Measurements from ENCODE around the gene GPR108.
"Not testable (repeated sequence)": the region's sequence is repeated elsewhere in the genome, so short reads cannot be mapped to it uniquely, and the experiment has no call there.

Gene GPR108

DNA sequence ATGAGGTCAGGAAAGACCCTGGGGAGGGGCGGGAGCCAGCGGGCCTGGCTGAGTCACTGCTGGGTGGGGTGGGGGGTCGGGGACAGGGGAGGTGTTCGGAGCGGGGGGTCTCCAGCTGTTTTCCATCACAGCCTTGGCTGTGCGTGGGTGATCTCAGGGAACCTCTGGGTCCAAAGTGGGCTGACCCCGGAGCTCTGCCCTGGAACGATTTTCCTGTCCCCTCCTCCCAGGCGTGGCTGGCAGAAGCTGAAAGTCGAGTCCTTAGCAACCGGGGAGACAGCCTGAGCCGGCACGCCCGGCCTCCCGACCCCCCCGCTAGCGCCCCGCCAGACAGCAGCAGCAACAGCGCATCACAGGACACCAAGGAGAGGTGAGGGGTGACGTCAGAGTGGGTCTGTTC, 12.7 kb upstream of the GPR108 start:
- peaks cover 59% of the 10 kb centered on the region for H3K36me3 Mint-ChIP-seq (ENCODE audit: low read depth)
- no peaks in the 10 kb centered on the region for H3K9me3 Mint-ChIP-seq
- peak overlapping the region; percentile 61 for H3K27ac Mint-ChIP-seq
- H3K4me1 Mint-ChIP-seq (ENCODE audit: low read depth) = peaks cover 8% of the 10 kb centered on the region
- H3K27me3 Mint-ChIP-seq = no peaks in the 10 kb centered on the region
- no peak overlapping the region for H3K4me3 Mint-ChIP-seq

DNA sequence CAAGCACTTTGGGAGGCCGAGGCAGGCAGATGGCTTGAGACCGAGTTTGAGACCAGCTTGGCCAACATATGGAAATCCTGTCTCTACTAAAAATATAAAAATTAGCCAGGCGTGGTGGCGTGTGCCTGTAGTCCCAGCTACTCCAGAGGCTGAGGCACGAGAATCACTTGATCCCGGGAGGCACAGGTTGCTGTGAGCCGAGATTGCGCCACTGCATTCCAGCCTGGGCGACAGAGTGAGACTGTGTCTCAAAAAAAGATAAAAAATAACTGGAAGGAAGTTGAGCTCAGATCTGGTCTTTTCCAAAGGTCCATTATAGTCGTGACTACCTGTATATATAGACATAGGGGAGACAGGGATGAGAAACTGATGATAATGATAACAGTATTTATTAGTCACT, 11.2 kb upstream of the GPR108 start:
- not testable (repeated sequence) for H3K4me3 Mint-ChIP-seq, H3K9me3 Mint-ChIP-seq, H3K27ac Mint-ChIP-seq, H3K27me3 Mint-ChIP-seq
- Mint-ChIP-seq H3K4me1 (ENCODE audit: low read depth) (peaks cover 16% of the 10 kb centered on the region), H3K36me3 (ENCODE audit: low read depth) (peaks cover 61% of the 10 kb centered on the region)

DNA sequence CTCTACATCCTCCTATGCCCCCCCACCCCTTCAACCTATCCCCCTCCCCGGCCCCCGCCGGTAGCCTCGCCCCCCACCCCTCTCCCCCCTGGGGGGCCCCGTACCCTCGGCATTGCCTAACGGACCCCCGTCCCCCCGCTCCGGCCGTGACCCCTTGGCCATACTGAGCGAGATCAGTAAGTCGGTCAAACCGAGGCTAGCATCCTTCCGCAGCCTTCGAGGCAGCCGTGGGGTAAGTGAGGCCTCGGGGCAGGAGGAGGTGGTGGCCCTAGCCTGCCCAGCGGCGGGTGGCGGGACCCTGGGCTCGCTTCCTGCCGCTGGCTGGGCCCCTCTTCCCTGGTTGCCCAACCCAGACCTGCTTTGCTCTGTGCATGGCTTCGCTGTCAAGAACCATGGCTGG, 8.6 kb upstream of the GPR108 start:
- no peaks in the 10 kb centered on the region for H3K27me3 Mint-ChIP-seq
- peaks cover 16% of the 10 kb centered on the region for H3K4me1 Mint-ChIP-seq (ENCODE audit: low read depth)
- no peak overlapping the region for H3K4me3 Mint-ChIP-seq
- H3K9me3 Mint-ChIP-seq = no peaks in the 10 kb centered on the region
- peak overlapping the region; percentile 31 for H3K27ac Mint-ChIP-seq
- peaks cover 62% of the 10 kb centered on the region for H3K36me3 Mint-ChIP-seq (ENCODE audit: low read depth)

DNA sequence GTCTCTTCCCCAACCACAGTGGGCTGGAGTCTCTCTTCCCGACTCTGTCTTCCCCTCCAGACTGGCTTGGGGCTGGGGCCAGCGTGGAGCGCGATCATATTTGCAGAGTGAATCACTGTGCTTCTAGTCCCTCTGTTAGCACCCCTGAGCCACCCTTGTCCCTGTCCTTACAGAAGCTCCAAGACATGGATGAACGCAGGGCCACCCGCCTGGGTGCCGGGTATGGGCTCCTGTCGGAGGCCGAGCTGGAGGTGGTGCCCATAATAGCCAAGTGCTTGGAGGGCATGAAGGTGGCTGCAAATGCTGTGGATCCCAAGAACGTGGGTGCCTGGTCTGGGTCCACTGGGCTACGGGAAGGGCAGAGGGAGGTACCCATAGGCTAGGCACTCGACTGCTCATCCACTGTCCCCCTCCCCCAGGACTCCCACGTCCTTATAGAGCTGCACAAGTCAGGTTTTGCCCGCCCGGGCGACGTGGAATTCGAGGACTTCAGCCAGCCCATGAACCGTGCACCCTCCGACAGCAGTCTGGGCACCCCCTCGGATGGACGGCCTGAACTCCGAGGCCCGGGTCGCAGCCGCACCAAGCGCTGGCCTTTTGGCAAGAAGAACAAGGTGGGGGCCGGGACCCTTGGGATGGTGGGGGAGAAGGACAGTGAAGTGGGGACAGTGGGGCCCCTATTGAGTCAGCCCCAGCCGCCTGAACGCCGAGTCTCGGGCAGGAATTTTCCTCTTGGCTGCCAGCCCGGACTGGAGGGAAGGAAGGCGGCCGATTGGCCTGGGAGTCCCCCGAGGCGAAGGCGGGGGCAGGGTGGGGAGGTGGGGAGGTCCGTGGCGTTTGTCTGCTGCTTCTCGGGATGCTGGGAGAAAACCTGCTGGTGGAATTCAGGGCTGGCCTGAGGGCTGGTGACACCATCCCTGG, 7.3 kb upstream of the GPR108 start:
- H3K4me1 Mint-ChIP-seq (ENCODE audit: low read depth) = peaks cover 19% of the 10 kb centered on the region
- peaks cover 59% of the 10 kb centered on the region for H3K36me3 Mint-ChIP-seq (ENCODE audit: low read depth)
- H3K4me3 Mint-ChIP-seq = no peak overlapping the region
- no peaks in the 10 kb centered on the region for H3K9me3 Mint-ChIP-seq
- no peaks in the 10 kb centered on the region for H3K27me3 Mint-ChIP-seq
- H3K27ac Mint-ChIP-seq = peak overlapping the region; percentile 8

- H3K36me3 Mint-ChIP-seq (ENCODE audit: low read depth) = peaks cover 53% of the 10 kb centered on the region
Measured at GRCh38 chr19:6743714-6744380, 6.5 kb upstream of the GPR108 start.

DNA sequence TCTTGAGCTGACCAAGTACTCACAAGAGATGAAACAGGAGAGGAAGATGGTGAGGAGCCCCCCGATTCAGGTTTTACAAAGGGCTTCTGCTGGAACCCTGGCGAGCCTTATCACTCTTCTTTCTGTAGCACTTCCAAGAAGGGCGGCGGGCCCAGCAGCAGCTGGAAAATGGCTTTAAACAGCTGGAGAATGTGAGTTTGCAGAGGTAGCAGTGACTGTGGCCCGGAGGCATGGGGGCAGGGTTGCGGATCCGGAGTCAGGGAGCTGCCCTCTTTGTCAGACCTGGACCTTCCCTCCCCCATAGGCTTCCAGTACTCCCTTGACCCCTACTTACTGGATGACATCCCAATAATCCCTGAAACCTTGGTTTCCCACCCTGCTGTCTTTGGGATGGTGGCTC, 5.7 kb upstream of the GPR108 start:
- Mint-ChIP-seq H3K4me1 (ENCODE audit: low read depth) (peaks cover 32% of the 10 kb centered on the region), H3K4me3 (no peak overlapping the region), H3K9me3 (no peaks in the 10 kb centered on the region), H3K27ac (no peak overlapping the region), H3K36me3 (ENCODE audit: low read depth) (peaks cover 45% of the 10 kb centered on the region), H3K27me3 (no peaks in the 10 kb centered on the region)

More at GRCh38 chr19:6743714-6744380, 6.5 kb upstream of the GPR108 start:
- no peaks in the 10 kb centered on the region for H3K9me3 Mint-ChIP-seq
- H3K4me1 Mint-ChIP-seq (ENCODE audit: low read depth) = peaks cover 24% of the 10 kb centered on the region
- H3K27me3 Mint-ChIP-seq = no peaks in the 10 kb centered on the region
- no peak overlapping the region for H3K4me3 Mint-ChIP-seq
- H3K27ac Mint-ChIP-seq = peak overlapping the region; percentile 8

DNA sequence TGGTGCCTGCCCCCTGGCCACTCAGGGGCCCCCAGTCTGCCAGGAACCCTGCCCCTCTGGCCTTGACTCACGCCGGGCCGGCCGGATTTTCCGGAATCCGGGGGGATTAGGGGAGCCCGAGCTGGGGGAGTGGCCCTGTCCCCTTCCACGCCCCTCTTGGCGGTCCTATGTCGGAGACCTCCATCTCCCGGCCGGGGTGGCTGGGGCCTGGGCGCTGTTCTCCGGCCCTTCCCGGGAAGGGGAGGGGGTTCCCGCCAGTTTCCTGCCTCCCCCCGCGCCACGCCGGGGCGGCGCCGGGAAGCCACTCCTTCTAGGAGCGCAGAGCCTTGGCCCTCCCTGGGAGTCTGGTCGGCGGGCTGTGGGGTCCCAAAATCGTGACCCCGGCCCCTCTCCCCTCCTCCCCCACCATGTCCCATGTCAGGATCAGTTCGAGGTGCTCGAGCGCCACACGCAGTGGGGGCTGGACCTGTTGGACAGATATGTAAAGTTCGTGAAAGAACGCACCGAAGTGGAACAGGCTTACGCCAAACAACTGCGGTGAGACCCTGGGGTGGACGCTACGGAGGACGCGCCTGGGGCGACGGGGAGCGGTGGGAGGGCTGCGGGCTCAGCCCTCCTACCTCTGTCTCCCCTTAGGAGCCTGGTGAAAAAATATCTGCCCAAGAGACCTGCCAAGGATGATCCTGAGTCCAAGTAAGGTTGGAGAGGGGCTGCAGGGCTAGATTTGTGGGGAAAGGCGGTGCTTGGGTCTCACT, 3.4 kb upstream of the GPR108 start:
- Mint-ChIP-seq H3K9me3 (no peaks in the 10 kb centered on the region), H3K27ac (peak overlapping the region; percentile 55), H3K4me3 (peak overlapping the region; percentile 86), H3K36me3 (ENCODE audit: low read depth) (peaks cover 29% of the 10 kb centered on the region), H3K4me1 (ENCODE audit: low read depth) (peaks cover 45% of the 10 kb centered on the region), H3K27me3 (no peaks in the 10 kb centered on the region)

- peak overlapping the region; percentile 36 for H3K27ac Mint-ChIP-seq
- H3K27me3 Mint-ChIP-seq = no peaks in the 10 kb centered on the region
- H3K4me1 Mint-ChIP-seq (ENCODE audit: low read depth) = peaks cover 52% of the 10 kb centered on the region
- H3K4me3 Mint-ChIP-seq = peak overlapping the region; percentile 86
- H3K9me3 Mint-ChIP-seq = no peaks in the 10 kb centered on the region
- peaks cover 22% of the 10 kb centered on the region for H3K36me3 Mint-ChIP-seq (ENCODE audit: low read depth)
Measured at GRCh38 chr19:6739883-6740588, 2.7 kb upstream of the GPR108 start.

GRCh38 chr19:6739390-6739882, 2.1 kb upstream of the GPR108 start, which contains the start of gene TRIP10:
Gene TRIP10 (plus strand): TSS chr19:6739680. CDS start chr19:6739762, 82 bp downstream.
- Mint-ChIP-seq H3K36me3 (ENCODE audit: low read depth) (peaks cover 21% of the 10 kb centered on the region), H3K4me1 (ENCODE audit: low read depth) (peaks cover 52% of the 10 kb centered on the region), H3K27me3 (no peaks in the 10 kb centered on the region), H3K27ac (peak within 1 kb of the TSS; percentile 96), H3K9me3 (no peaks in the 10 kb centered on the region), H3K4me3 (peak within 1 kb of the TSS; percentile 96)

- H3K36me3 Mint-ChIP-seq (ENCODE audit: low read depth) = peaks cover 16% of the 10 kb centered on the region
- peak overlapping the region; percentile 96 for H3K4me3 Mint-ChIP-seq
- peaks cover 47% of the 10 kb centered on the region for H3K4me1 Mint-ChIP-seq (ENCODE audit: low read depth)
- no peaks in the 10 kb centered on the region for H3K27me3 Mint-ChIP-seq
- H3K9me3 Mint-ChIP-seq = no peaks in the 10 kb centered on the region
- peak overlapping the region; percentile 96 for H3K27ac Mint-ChIP-seq
Measured at GRCh38 chr19:6738787-6739389, 1.5 kb upstream of the GPR108 start.

DNA sequence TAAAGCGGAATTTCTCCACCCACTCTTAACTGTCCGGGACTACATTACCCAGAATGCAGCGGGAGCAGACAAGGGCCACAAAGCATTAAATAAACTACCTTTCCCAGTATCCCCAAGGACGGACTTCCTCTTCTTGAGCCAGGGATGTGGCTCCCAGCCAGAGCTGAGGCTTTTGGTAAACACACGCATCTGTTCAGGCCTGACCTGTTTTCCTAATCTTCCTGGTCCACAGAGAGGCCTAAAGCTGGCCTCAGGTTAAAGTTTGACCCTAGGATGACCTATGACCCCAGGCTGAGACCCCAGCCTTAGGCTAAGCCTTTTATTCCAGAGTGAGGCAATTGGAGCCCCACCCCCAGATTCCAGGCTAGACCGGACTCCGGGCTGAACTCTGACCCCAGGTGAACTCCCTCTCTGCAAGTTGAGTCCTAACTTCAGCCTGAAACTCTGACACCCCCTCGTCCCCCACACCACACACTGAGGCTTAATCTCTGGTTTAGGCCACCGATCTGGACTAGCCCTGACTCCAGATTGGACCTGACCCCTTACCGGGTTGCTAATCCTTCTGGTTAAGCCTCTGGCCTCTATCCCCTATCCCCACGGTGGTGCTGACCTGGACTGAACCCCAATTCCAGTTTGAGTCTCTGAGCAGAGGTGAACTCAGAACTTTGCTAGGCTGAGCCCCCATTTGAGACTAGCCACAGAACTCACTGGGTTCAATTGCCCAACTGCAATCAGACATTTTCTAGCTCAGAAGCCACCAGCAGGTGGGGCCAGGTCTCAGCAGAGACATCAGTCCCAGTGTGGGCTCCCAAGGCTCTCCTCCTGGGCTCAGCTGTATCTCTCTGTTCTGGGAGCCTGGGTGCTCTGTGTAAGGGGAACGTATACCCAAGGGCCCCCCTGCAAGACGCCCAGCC, 750 bp upstream of the GPR108 start:
- no peaks in the 10 kb centered on the region for H3K27me3 Mint-ChIP-seq
- peak overlapping the region; percentile 96 for H3K27ac Mint-ChIP-seq
- peak overlapping the region; percentile 96 for H3K4me3 Mint-ChIP-seq
- no peaks in the 10 kb centered on the region for H3K9me3 Mint-ChIP-seq
- peaks cover 44% of the 10 kb centered on the region for H3K4me1 Mint-ChIP-seq (ENCODE audit: low read depth)
- H3K36me3 Mint-ChIP-seq (ENCODE audit: low read depth) = peaks cover 8% of the 10 kb centered on the region

DNA sequence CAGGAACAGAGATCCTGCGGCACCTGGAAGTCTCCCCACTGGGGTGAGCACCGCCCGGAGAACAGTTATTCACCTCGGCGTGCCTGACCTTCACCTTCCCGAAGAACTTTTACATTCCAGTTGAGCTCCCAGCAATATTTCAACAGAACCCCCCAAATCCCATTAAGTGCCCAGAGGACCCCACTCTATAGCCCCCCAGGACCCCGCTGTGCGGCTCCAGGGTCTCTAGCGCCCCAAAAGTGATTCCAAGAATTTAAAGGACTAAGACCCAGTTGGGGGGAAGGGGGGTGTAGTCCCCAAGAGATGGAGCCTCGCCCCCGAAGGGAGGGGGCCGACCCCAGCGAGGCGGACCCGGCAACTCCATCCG, 480 bp downstream of the GPR108 start:
- Mint-ChIP-seq H3K4me1 (ENCODE audit: low read depth) (peaks cover 44% of the 10 kb centered on the region), H3K9me3 (no peaks in the 10 kb centered on the region), H3K4me3 (peak overlapping the region; percentile 96), H3K27me3 (no peaks in the 10 kb centered on the region), H3K27ac (peak overlapping the region; percentile 96), H3K36me3 (ENCODE audit: low read depth) (peaks cover 8% of the 10 kb centered on the region)

Measured in stimulated activated naive CD8-positive, alpha-beta T cell treated with anti-CD3 and anti-CD28 coated beads, Interleukin-15, Interleukin-2, amounts not matched to agents 100 ng/mL and 50 ng/mL, for 24 hours (primary cell).